Keratinocyte (primary cell): ENCODE results near the gene PSMB11. TPM values are rescaled to one million over a fixed set of nuclear protein-coding genes. Genes with fewer than 3 reads are reported as not detected.

Experiments
- DNase-seq: peaks from one replicate; pipeline ENCODE4 v3.0.0-alpha.2; 2011; ENCODE audit warnings: low read depth, missing footprints, low spot score
- FAIRE-seq: peaks from 2 replicates; lab custom pipeline; 2011; peaks lifted over from hg19 to GRCh38; lab: Jason Lieb, UNC
- H2AFZ ChIP-seq: 2 replicates; pipeline ENCODE4 v1.6.0; 2012; ENCODE audit warnings: low read length, control low read depth, inconsistent platforms; ENCODE audit not compliant: control insufficient read depth
- H3K27ac ChIP-seq: 2 replicates; pipeline ENCODE4 v1.5.1; 2011; ENCODE audit warnings: low read length; ENCODE audit not compliant: control insufficient read depth, insufficient read depth
- H3K27me3 ChIP-seq: 3 replicates; pipeline ENCODE4 v1.6.0; 2011; ENCODE audit warnings: low read length; ENCODE audit not compliant: control insufficient read depth, insufficient read depth; ENCODE audit errors: extremely low read depth
- H3K36me3 ChIP-seq, 2 experiments: 2 replicates in 1 of 2; 3 replicates in 1 of 2; pipeline ENCODE4 v1.5.1; 2011; ENCODE audit warnings: low read length in 2 of 2, mild to moderate bottlenecking in 1 of 2; ENCODE audit not compliant: control insufficient read depth in 2 of 2, insufficient read depth in 2 of 2; ENCODE audit errors: extremely low read depth in 1 of 2
- H3K4me1 ChIP-seq: 3 replicates; pipeline ENCODE4 v1.5.1; 2011; ENCODE audit warnings: low read length; ENCODE audit not compliant: control insufficient read depth, insufficient read depth; ENCODE audit errors: extremely low read depth
- H3K4me2 ChIP-seq: 3 replicates; pipeline ENCODE4 v1.6.0; 2011; ENCODE audit warnings: low read depth, low read length; ENCODE audit not compliant: control insufficient read depth, insufficient read depth; ENCODE audit errors: extremely low read depth
- H3K4me3 ChIP-seq, 3 experiments: fragments of 200-600 bp in 1 of 3; sonication (generic) in 1 of 3; 2 replicates in 2 of 3; 3 replicates in 1 of 3; pipeline ENCODE4 v1.5.1; 2011 to 2016; ENCODE audit warnings: low read length in 3 of 3, mild to moderate bottlenecking in 3 of 3, control low read depth in 2 of 3, inconsistent platforms in 1 of 3, low read depth in 1 of 3, mixed read lengths in 1 of 3, mixed run types in 1 of 3, moderate library complexity in 1 of 3; ENCODE audit not compliant: control insufficient read depth in 2 of 3, insufficient read depth in 2 of 3; ENCODE audit errors: extremely low read depth in 1 of 3
- H3K79me2 ChIP-seq: 2 replicates; pipeline ENCODE4 v1.6.0; 2012; ENCODE audit warnings: low read length; ENCODE audit not compliant: control insufficient read depth, insufficient read depth
- H3K9ac ChIP-seq: 3 replicates; pipeline ENCODE4 v1.6.0; 2011; ENCODE audit warnings: low read length; ENCODE audit not compliant: control insufficient read depth, insufficient read depth; ENCODE audit errors: extremely low read depth
- H3K9me1 ChIP-seq: 3 replicates; pipeline ENCODE4 v1.6.0; 2011; ENCODE audit warnings: low read length; ENCODE audit not compliant: control insufficient read depth, insufficient read depth; ENCODE audit errors: extremely low read depth
- H3K9me3 ChIP-seq: 2 replicates; pipeline ENCODE4 v1.5.1; 2012; ENCODE audit warnings: low read depth, low read length; ENCODE audit not compliant: control insufficient read depth
- H4K20me1 ChIP-seq: 3 replicates; pipeline ENCODE4 v1.6.0; 2011; ENCODE audit warnings: low read length; ENCODE audit not compliant: control insufficient read depth, insufficient read depth; ENCODE audit errors: extremely low read depth
- CTCF ChIP-seq, 3 experiments: IDR thresholded peaks in 1 of 3; conservative IDR thresholded peaks in 1 of 3; optimal IDR thresholded peaks in 1 of 3; 2 replicates in 2 of 3; 3 replicates in 1 of 3; pipeline versions ENCODE3 to v1.5.1; 2011; ENCODE audit warnings: low read length in 3 of 3, mild to moderate bottlenecking in 3 of 3, moderate library complexity in 2 of 3, control low read depth in 1 of 3, inconsistent platforms in 1 of 3; ENCODE audit not compliant: insufficient read depth in 2 of 3; ENCODE audit errors: extremely low read depth in 1 of 3
- EZH2 ChIP-seq: IDR thresholded peaks from one replicate; pipeline ENCODE4 v1.6.1; 2012; ENCODE audit warnings: inconsistent platforms, mild to moderate bottlenecking, low read length, moderate library complexity
- dilution Hi-C: fragments of 300-500 bp; cut with MboI; formaldehyde crosslinking; loops from one replicate; pipeline ENCODE4 v1.7.0; 2020; ENCODE audit warnings: low sequenced_read_pairs; ENCODE audit not compliant: extremely low pct_ligation_motif_present
- polyA plus RNA-seq, 5 experiments: library from polyadenylated mRNA; depleted of rRNA in 3 of 5; stranded (reverse) in 3 of 5; stranded (forward) in 1 of 5; unstranded in 1 of 5; fragments of >200 nt; gene quantifications; 1 replicate in 1 of 5; 2 replicates in 3 of 5; 3 replicates in 1 of 5; pipeline versions ENCODE4 v1.2.1 to v1.2.3, GENCODE V29; 2011 to 2012; ENCODE audit warnings: missing spikeins in 2 of 5, low read depth in 1 of 5, low replicate concordance in 1 of 5

Gene PSMB11
- polyA plus RNA-seq, 1 donor (not counting 4 experiments of a cell fraction or from before 2014, with no cell fraction given) = not detected

GRCh38 chr14:23005451-23006187 is 36.4 kb upstream of the PSMB11 start:
- FAIRE-seq (no peak), DNase-seq (no peak)
- TF ChIP-seq CTCF (optimal IDR thresholded peaks at IDR 0.05 in 1 of 3, IDR thresholded peaks at IDR 0.05 in 1 of 3, conservative IDR thresholded peaks at IDR 0.05 in 1 of 3; ENCODE audit: extremely low read depth in 1 of 3, insufficient read depth in 2 of 3, low read length in 3 of 3) (no peak), EZH2 (no peak)
- H3K9ac ChIP-seq = peak overlapping the region; percentile 90
- H3K9me3 ChIP-seq = no peaks in the 10 kb centered on the region
- H3K27me3 ChIP-seq = no peaks in the 10 kb centered on the region
- no peaks in the 10 kb centered on the region for H3K36me3 ChIP-seq
- no peaks in the 10 kb centered on the region for H3K79me2 ChIP-seq
- no peaks in the 10 kb centered on the region for H3K9me1 ChIP-seq
- H4K20me1 ChIP-seq = no peaks in the 10 kb centered on the region
- H3K27ac ChIP-seq = no peak overlapping the region
- H3K4me2 ChIP-seq = peak overlapping the region; percentile 97
- H3K4me1 ChIP-seq = peaks cover 27% of the 10 kb centered on the region
- dilution Hi-C loops = no loop called here
- no peak overlapping the region for H3K4me3 ChIP-seq
- H2AFZ ChIP-seq = no peak overlapping the region

- Histone ChIP-seq H3K36me3 (no peaks in the 10 kb centered on the region), H4K20me1 (no peaks in the 10 kb centered on the region), H3K79me2 (no peaks in the 10 kb centered on the region), H3K4me2 (peak overlapping the region; percentile 97), H3K9me3 (no peaks in the 10 kb centered on the region), H3K9me1 (no peaks in the 10 kb centered on the region), H3K27me3 (no peaks in the 10 kb centered on the region), H3K4me3 (peak overlapping the region; percentile 43 to 88 (median 80)), H3K27ac (peak overlapping the region; percentile 96), H2AFZ (peak overlapping the region; percentile 98), H3K9ac (peak overlapping the region; percentile 90), H3K4me1 (peaks cover 27% of the 10 kb centered on the region)
- no peak for DNase-seq
- no peak for FAIRE-seq
- dilution Hi-C loops = no loop called here
- TF ChIP-seq CTCF (optimal IDR thresholded peaks at IDR 0.05 in 1 of 3, IDR thresholded peaks at IDR 0.05 in 1 of 3, conservative IDR thresholded peaks at IDR 0.05 in 1 of 3; ENCODE audit: extremely low read depth in 1 of 3, insufficient read depth in 2 of 3, low read length in 3 of 3) (no peak), EZH2 (no peak)
Observed at GRCh38 chr14:23006188-23006534, 35.9 kb upstream of the PSMB11 start.
